PFSK-1 (cell line): ENCODE data around the gene HSPB9.

Source experiments
- POLR2AphosphoS5 ChIP-seq: IDR thresholded peaks from 2 replicates; pipeline ENCODE4 v1.6.1; 2012; ENCODE audit warnings: low read depth, mild to moderate bottlenecking, control low read depth, low read length, moderate library complexity
- TAF1 ChIP-seq: IDR thresholded peaks from 2 replicates; pipeline ENCODE4 v1.6.1; 2012; ENCODE audit warnings: low read length, control low read depth, borderline replicate concordance; ENCODE audit not compliant: insufficient read depth

GRCh38 chr17:42131981-42132432, 9.4 kb downstream of the HSPB9 start:
- TF ChIP-seq TAF1, result no peak
- no peak for TF ChIP-seq POLR2AphosphoS5
